ENCODE measurements around the gene ABCB11. TPM values are rescaled to one million over a fixed set of nuclear protein-coding genes. Genes with fewer than 3 reads are reported as not detected.

Gene ABCB11
- total RNA-seq, 1 experiment from 2014 or later, result not detected

GRCh38 chr2:168974428-168974827 is 56.7 kb downstream of the ABCB11 start:
- no peak for DNase-seq (ENCODE audit: low spot score)

GRCh38 chr2:168971261-168971660 is 59.9 kb downstream of the ABCB11 start:
- DNase-seq (ENCODE audit: low spot score), result no peak

DNA sequence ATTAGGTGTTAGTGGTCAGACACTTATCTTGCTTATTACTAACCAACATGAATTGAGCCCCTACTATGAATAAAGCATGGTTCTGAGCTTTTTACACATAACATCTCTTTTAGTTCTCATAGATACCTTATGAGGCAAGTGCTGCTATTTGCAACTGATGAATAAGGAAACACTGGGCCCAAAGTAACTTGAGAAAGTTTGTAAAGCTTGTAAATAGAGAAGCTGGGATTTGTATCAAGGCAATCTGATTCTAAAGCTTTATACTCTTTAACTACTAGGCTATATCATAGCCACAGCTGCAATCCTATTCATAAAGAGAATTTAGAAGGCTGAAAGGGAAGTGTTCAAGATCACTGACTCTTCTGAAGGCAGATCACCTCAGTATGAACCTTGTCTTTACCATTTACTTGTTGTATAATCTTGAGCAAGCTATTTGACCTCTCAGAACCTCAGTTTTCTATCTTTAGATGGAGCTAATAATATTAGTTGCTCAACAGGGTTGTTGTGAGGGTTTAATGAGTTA is 60.4 kb downstream of the ABCB11 start:
- DNase-seq (ENCODE audit: low spot score), result no peak

GRCh38 chr2:168969865-168970264 is 61.3 kb downstream of the ABCB11 start:
- DNase-seq (ENCODE audit: low spot score), result no peak

DNA sequence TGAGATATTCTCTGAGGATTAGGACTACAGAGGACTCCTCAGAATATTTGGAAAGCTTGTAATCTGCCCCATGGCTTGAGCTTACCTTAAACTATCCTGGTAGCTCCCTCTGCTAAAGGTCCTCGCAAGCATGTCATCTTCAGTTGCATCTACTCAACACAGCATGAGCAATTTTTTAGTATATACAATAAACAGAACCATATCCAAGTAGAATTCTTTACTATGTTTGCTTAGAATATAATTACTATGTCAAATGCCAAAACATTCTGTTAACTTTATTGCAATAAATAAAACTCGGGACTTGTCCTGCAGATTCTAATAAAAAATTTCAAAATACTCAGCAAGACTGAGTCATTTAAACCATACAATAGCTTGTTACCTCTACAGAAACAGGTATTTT is 62.8 kb downstream of the ABCB11 start:
- no peak for DNase-seq (ENCODE audit: low spot score)

GRCh38 chr2:168964251-168964807 is 66.8 kb downstream of the ABCB11 start:
- DNase-seq (ENCODE audit: low spot score), result no peak

- no peak for DNase-seq (ENCODE audit: low spot score)
Observed at GRCh38 chr2:168962636-168963035, 68.5 kb downstream of the ABCB11 start.

DNA sequence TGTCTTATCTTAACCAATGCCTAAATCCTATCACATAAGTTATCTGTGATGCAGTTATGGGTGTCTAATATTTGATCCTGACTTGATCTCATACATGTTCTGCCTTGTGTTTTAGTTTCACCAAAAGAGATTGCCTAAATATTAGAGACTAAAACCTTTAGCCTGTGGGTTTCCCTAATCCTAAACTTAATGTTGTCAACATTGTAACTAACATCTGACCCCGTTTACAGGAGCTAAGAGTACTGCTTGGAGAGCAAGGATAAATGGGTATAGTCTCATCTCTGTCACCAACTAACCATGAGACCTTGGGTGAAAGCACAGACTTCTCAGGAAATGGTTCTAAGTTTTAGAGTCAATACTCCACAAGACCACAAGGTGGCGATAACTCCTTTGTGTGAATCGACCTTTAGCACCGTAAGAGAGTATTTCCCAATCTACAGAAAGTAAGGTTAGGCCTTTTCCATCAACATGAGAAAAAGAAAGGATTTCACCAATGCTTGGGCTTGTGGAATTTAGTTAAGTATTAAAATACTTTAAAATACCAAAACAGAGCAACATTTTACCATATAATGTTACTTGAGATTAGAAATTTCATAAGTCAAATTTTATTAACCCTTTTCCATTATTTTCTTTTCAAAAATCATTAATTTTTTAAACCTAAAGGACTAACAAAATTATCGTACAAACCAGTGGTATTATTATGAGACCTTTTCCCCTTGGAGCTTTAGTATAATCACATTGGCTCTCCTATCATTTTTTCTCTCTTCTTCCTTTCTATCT is 69.5 kb downstream of the ABCB11 start:
- peak; percentile 83 for DNase-seq (ENCODE audit: low spot score)

GRCh38 chr2:168956392-168956791 is 74.7 kb downstream of the ABCB11 start:
- no peak for DNase-seq (ENCODE audit: low spot score)

DNA sequence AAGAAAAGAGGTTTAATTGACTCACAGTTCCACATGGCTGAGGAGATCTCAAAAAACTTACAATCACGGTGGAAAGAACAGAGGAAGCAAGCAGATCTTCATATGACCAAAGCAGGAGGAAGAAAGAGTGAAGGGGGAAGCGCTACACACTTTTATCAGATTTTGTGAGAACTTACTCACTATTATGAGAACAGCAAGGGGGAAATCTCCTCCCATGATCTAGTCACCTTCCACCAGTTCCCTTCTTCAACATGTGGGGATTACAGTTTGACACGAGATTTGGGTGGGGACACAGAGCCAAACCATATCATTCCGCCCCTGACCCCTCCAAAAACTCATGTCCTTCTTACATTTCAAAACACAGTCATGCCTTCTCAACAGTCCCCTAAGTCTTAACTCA is 75.8 kb downstream of the ABCB11 start:
- no peak for DNase-seq (ENCODE audit: low spot score)

GRCh38 chr2:168954256-168954655 is 76.9 kb downstream of the ABCB11 start:
- DNase-seq (ENCODE audit: low spot score), result no peak

DNA sequence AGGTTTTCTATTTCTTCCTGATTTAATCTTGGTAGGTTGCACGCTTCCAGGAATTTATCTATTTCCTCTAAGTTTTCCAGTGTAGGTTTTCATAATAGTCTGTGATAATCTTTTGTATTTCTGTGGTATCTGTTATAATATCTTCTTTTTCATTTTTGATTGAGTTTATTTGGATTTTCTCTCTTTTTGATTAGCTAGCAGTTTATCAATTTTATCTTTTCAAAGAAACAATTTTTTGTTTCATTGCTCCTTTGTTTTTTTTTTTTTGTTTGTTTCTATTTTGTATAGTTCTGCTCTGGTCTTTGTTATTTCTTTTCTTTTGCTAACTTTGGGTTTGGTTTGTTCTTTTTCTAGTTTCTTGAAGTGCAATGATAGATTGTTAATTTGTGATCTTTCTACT is 78.7 kb downstream of the ABCB11 start:
- DNase-seq (ENCODE audit: low spot score), result no peak

GRCh38 chr2:168951871-168952270 is 79.3 kb downstream of the ABCB11 start:
- DNase-seq (ENCODE audit: low spot score), result no peak

DNA sequence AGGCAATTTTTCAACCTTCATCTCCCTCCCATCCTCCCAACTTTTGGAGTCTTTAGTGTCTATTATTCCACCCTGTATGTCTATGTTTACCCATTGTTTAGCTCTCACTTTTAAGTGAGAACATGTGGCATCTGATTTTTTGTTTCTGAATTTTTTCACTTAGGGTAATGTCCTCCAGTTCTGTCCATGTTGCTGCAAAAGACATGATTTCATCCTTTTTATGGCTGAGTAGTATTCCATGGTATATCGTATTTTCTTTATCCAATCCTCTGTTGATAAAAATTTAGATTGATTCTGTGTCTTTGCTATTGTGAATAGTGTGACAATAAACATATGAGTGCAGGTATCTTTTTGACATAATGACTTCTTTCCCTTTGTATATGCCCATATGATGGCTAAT is 81.8 kb downstream of the ABCB11 start:
- no peak for DNase-seq (ENCODE audit: low spot score)

- DNase-seq (ENCODE audit: low spot score), result peak; percentile 14
Observed at GRCh38 chr2:168948621-168949212, 82.4 kb downstream of the ABCB11 start.

GRCh38 chr2:168945508-168945907 is 85.6 kb downstream of the ABCB11 start:
- no peak for DNase-seq (ENCODE audit: low spot score)

- no peak for DNase-seq (ENCODE audit: low spot score)
Observed at GRCh38 chr2:168944065-168944464, 87.1 kb downstream of the ABCB11 start.

GRCh38 chr2:168941297-168941696 is 89.8 kb downstream of the ABCB11 start:
- DNase-seq (ENCODE audit: low spot score), result no peak

DNA sequence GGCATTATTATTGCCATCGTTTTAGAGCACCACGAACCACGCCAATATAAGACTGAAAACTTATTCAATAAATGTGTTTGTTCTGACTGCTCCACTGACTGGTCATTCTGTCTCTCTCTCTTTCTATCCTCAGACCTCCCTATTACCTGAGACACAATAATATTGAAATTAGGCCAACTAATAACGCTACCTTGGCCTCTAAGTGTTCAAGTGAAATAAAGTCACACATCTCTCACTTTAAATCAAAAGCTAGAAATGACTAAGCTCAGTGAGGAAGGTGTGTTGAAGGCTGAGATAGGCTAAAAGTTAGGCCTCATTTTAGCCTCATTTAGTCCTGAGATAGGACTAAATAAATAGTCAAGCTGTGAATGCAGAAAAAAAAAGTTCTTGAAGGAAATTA is 91.2 kb downstream of the ABCB11 start:
- no peak for DNase-seq (ENCODE audit: low spot score)

GRCh38 chr2:168939061-168939460 is 92.1 kb downstream of the ABCB11 start:
- no peak for DNase-seq (ENCODE audit: low spot score)

DNA sequence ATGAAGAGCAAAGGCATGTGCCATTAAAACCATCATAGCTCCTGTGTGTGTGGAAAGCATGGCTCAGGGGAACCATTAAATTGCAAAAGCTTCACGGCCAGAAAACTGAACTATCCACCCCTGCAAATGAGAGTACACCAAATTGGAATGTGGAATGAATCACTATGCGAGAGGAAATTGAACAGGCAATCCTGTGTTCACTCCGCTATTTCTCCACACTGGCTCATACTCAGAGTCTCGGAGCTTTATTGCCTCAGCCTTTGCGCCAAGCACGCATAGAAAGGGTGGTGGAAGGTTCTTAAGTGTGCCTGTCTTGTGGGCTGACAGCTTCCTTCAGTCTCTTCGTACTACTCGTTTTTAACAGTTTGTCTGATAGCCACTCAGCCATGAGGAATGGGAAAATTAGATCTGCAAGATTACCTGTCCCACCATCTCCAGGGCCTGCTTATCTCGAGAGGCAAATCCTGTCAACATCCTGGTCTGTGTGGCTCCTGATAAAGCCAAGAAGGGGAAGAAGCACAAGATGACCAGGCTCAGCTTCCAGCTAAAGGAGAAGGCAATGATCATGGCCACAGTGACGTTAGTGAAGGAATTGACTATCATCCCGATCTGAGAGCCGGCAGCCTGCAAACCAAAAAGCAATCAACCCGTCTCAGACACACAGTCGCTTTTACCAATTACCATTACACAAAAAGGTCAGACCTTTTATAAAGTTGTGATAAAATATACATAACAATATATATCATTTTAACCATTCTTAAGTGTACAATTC is 95.1 kb downstream of the ABCB11 start:
- no peak for DNase-seq (ENCODE audit: low spot score)

DNA sequence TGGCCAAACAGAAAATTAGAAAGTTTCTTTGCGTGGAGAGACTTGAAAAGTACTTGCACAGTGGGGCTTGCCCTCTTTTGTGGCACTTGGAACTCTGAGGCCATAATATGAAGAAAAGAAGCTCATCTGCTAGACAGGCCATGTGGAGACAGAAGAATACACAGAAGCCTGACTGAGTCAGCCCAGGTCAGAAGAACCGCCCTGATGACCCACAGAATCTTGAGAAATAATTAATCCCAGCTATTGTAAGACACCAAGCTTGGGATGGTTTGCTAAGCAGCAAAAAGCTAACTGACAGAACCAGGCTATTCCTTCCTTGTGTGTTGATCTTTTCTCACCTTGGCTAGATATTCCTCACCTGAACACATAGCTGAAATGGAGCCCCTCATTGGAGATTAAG is 96.3 kb downstream of the ABCB11 start:
- no peak for DNase-seq (ENCODE audit: low spot score)

Measured in H4 (cell line).